ENCODE measurements around the gene RNU6-7. TPM values are rescaled to one million over a fixed set of nuclear protein-coding genes. Genes with fewer than 3 reads are reported as not detected.
A peak's percentile ranks its signal among the peaks of the same experiment; 100 is the strongest.

Gene RNU6-7
- total RNA-seq, 5 donors from 2014 or later (not counting 1 experiment from before 2014, with no cell fraction given): not detected

DNA sequence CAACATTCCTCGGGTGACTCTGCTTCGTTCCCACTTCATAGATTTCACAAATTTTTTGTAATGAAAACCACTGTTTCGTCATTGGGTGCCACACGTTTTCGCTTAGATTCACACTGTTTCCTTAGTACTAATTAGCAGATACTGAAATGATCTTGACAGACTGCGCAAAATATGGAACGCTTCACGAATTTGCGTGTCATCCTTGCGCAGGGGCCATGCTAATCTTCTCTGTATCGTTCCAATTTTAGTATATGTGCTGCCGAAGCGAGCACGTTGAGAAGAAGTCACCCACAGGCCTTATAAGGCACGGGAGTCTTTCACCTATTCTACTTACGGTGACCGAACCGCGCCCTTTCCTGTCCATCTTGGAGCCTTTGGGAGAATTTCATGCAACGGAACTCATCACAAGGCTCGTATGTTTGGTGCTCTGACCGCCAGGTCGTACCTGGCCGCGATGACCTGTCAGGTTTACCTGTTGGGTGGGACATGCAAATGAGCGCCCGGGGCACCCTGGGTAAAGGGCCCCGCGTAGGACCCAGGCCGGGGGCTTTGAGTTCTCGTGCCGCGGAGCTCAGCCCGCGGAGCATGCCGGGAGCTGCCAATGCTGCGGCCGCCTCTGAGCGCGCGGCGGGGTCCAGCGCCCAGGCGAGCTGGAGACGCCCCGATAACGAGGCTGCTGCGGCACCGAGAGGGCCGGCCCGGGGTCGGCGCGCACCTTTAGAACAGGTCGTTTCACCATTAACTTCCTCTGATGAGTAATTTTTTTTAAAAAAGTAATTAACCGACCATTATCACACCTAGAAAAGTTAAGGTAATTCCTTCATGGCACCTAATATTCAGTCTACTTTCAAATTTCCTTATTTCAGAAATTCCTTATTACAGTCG lies 1.4 kb downstream of the RNU6-7 start, which contains the start of gene RNU6-8:
Gene RNU6-8, minus strand, starts transcription at position 272 of the 885 bp plus-strand sequence.
- ChIA-PET CTCF (interaction anchor here in 1 of 2 donors (0.6 to 1.6 kb wide), 5 partner anchors 52 to 1177 kb away, joined by 3 read pairs; no protein-coding TSS in a partner anchor), POLR2A (interaction anchor here in 1 of 2 donors (0.6 to 1.0 kb wide), 2 partner anchors 639 to 783 kb away, joined by 3 to 7 read pairs; partner anchors contain the start of gene HEATR5A)
- Mint-ChIP-seq H3K27me3 (no peaks in the 10 kb centered on the region), H3K4me3 (peak within 1 kb of the TSS; percentile 86 to 93 (median 86)), H3K9me3 (no peaks in the 10 kb centered on the region), H3K36me3 (no peaks in the 10 kb centered on the region), H3K4me1 (peaks cover 29 to 50% (median 38%) of the 10 kb centered on the region in 3 donors), H3K27ac (peak within 1 kb of the TSS; percentile 99 to 100)
- peak; percentile 82 to 91 (median 85) for ATAC-seq (replicated peaks in 1 of 4)
- H3K4me1 ChIP-seq (ENCODE audit: control insufficient read depth in 1 of 2, extremely low read depth in 1 of 2, insufficient read depth in 2 of 2, low read length in 2 of 2): peaks cover 10 to 25% of the 10 kb centered on the region in 2 experiments
- H3K27me3 ChIP-seq (replicated peaks in 1 of 2; ENCODE audit: control insufficient read depth in 2 of 2, extremely low read depth in 1 of 2, insufficient read depth in 2 of 2, low read length in 1 of 2): peaks cover 0 to 4% of the 10 kb centered on the region in 2 experiments
- under 1% methylated on average over 49 of the region's 57 CpGs for WGBS (ENCODE audit: insufficient coverage)
- H3K36me3 ChIP-seq (ENCODE audit: control insufficient read depth in 2 of 2, extremely low read depth in 1 of 2, insufficient read depth in 1 of 2, low read length in 1 of 2): no peaks in the 10 kb centered on the region
- peak; percentile 63 to 89 (median 82) for DNase-seq
- peak within 1 kb of the TSS; percentile 96 for H3K27ac ChIP-seq (ENCODE audit: low read length)
- no peaks in the 10 kb centered on the region for H3K9me3 ChIP-seq
- H3K4me3 ChIP-seq (ENCODE audit: control insufficient read depth in 1 of 2, extremely low read depth in 1 of 2, low read length in 1 of 2): peak within 1 kb of the TSS; percentile 85 to 98

DNA sequence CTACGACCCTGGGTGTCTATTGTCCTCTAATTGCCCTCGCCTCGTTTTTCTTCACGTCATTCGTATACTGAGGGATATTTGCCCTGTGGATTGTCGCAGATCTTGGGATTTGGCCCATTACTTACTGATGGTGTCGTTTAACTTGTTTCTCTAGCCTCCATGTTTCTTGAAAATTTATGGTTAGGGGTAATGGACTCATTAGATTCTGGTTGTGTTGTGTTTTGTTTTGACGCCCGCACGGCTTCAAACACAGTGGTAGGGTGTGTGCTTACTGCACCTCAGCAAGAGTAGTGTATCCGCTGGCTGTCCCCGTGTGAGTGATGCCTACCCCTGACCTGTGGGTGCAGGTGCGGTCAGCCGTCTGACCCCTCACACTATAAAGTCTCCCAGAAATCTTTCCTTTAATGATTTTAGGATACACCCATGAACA lies 2.1 kb downstream of the RNU6-7 start:
- Mint-ChIP-seq H3K27ac (peak overlapping the region; percentile 84 to 99), H3K4me1 (peaks cover 29 to 50% (median 38%) of the 10 kb centered on the region in 3 donors), H3K27me3 (peaks cover 0 to 1% of the 10 kb centered on the region in 2 donors), H3K9me3 (no peaks in the 10 kb centered on the region), H3K36me3 (no peaks in the 10 kb centered on the region), H3K4me3 (peak overlapping the region; percentile 86 to 93 (median 86))
- ChIA-PET POLR2A (interaction anchor here in 1 of 2 donors (1.0 kb wide), 1 partner anchor 784 kb away, joined by 3 read pairs; the partner anchor contains the start of gene HEATR5A), CTCF (interaction anchor here in 1 of 2 donors (0.6 to 1.6 kb wide), 5 partner anchors 51 to 1177 kb away, joined by 3 read pairs; no protein-coding TSS in a partner anchor)
- H3K4me1 ChIP-seq (ENCODE audit: control insufficient read depth in 1 of 2, extremely low read depth in 1 of 2, insufficient read depth in 2 of 2, low read length in 2 of 2): peaks cover 10 to 25% of the 10 kb centered on the region in 2 experiments
- H3K27me3 ChIP-seq (replicated peaks in 1 of 2; ENCODE audit: control insufficient read depth in 2 of 2, extremely low read depth in 1 of 2, insufficient read depth in 2 of 2, low read length in 1 of 2): peaks cover 0 to 2% of the 10 kb centered on the region in 2 experiments
- DNase-seq (peak in 14 of 35 experiments; percentile 1 to 41 (median 13)), ATAC-seq (replicated peaks in 1 of 4) (no peak)
- WGBS (ENCODE audit: insufficient coverage): 0% methylated on average over 7 of the region's 14 CpGs
- peak overlapping the region; percentile 85 to 98 for H3K4me3 ChIP-seq (ENCODE audit: control insufficient read depth in 1 of 2, extremely low read depth in 1 of 2, low read length in 1 of 2)
- H3K36me3 ChIP-seq (ENCODE audit: control insufficient read depth in 2 of 2, extremely low read depth in 1 of 2, insufficient read depth in 1 of 2, low read length in 1 of 2): no peaks in the 10 kb centered on the region
- H3K9me3 ChIP-seq: no peaks in the 10 kb centered on the region
- H3K27ac ChIP-seq (ENCODE audit: low read length): peak overlapping the region; percentile 96

DNA sequence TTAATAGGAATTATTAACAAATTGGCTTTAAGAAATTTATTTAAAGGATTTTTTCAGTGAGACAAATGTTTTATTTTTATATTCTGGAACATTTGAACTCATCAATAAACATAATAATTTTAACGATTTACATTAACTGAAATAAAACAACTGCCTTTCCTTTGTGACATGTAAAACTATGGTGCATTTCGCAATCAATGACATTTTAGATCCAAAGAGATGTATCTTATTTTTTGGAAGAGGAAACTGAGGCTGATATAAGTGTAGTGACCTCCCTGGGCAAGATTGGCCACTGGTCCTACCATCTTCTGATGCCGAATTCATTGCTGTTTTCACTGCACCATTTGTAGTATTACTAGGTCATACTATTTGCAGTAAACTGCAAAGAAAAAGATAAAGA lies 3.7 kb downstream of the RNU6-7 start:
- Mint-ChIP-seq H3K4me1 (peaks cover 27 to 44% (median 35%) of the 10 kb centered on the region in 3 donors), H3K4me3 (no peak overlapping the region), H3K27ac (no peak overlapping the region), H3K36me3 (no peaks in the 10 kb centered on the region), H3K9me3 (no peaks in the 10 kb centered on the region), H3K27me3 (peaks cover 0 to 1% of the 10 kb centered on the region in 2 donors)
- POLR2A ChIA-PET: interaction anchor here in 1 of 2 donors (0.6 kb wide), 1 partner anchor 1645 kb away, joined by 5 read pairs; no protein-coding TSS in a partner anchor
- Histone ChIP-seq H3K4me1 (ENCODE audit: control insufficient read depth in 1 of 2, extremely low read depth in 1 of 2, insufficient read depth in 2 of 2, low read length in 2 of 2) (peaks cover 10 to 25% of the 10 kb centered on the region in 2 experiments), H3K9me3 (no peaks in the 10 kb centered on the region), H3K27ac (ENCODE audit: low read length) (no peak overlapping the region), H3K36me3 (ENCODE audit: control insufficient read depth in 2 of 2, extremely low read depth in 1 of 2, insufficient read depth in 1 of 2, low read length in 1 of 2) (no peaks in the 10 kb centered on the region), H3K4me3 (ENCODE audit: control insufficient read depth in 1 of 2, extremely low read depth in 1 of 2, low read length in 1 of 2) (no peak overlapping the region), H3K27me3 (replicated peaks in 1 of 2; ENCODE audit: control insufficient read depth in 2 of 2, extremely low read depth in 1 of 2, insufficient read depth in 2 of 2, low read length in 1 of 2) (peaks cover 0 to 2% of the 10 kb centered on the region in 2 experiments)
- no CpG with 5 or more reads among the region's 3 CpGs for WGBS (ENCODE audit: insufficient coverage)
- no peak for DNase-seq
- CTCF ChIA-PET: no interaction called here
- no peak for ATAC-seq (replicated peaks in 1 of 4)

DNA sequence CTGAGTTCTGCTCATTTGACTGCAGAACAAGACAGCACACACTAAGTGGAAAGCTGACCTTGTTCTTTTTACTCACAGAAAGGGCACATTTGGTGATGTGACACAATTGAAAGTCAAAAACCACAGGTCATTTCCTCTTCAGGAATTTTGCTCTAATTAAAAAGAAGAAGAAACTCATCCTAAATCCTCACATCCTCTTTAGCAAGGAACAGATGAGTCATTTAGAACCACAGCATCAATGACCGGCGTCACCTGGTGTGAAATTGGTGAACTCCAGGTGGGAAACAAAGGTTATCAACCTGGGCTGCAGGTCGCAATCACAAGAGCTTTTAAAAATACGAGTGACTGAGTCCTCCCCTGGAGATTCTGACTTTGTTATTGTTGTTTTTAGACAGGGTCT lies 4.1 kb downstream of the RNU6-7 start:
- H3K4me3 Mint-ChIP-seq: no peak overlapping the region
- no peak overlapping the region for H3K27ac Mint-ChIP-seq
- Histone ChIP-seq H3K4me1 (ENCODE audit: control insufficient read depth in 1 of 2, extremely low read depth in 1 of 2, insufficient read depth in 2 of 2, low read length in 2 of 2) (peaks cover 7 to 23% of the 10 kb centered on the region in 2 experiments), H3K27ac (ENCODE audit: low read length) (no peak overlapping the region), H3K9me3 (no peaks in the 10 kb centered on the region), H3K4me3 (ENCODE audit: control insufficient read depth in 1 of 2, extremely low read depth in 1 of 2, low read length in 1 of 2) (no peak overlapping the region), H3K27me3 (replicated peaks in 1 of 2; ENCODE audit: control insufficient read depth in 2 of 2, extremely low read depth in 1 of 2, insufficient read depth in 2 of 2, low read length in 1 of 2) (peaks cover 0 to 2% of the 10 kb centered on the region in 2 experiments), H3K36me3 (ENCODE audit: control insufficient read depth in 2 of 2, extremely low read depth in 1 of 2, insufficient read depth in 1 of 2, low read length in 1 of 2) (no peaks in the 10 kb centered on the region)
- DNase-seq (peak in 2 of 35 experiments; percentile 1 to 14), ATAC-seq (replicated peaks in 1 of 4) (no peak)
- CTCF ChIA-PET: interaction anchor here in 1 of 2 donors (0.7 kb wide), 2 partner anchors 44 to 133 kb away, joined by 3 read pairs; no protein-coding TSS in a partner anchor
- H3K9me3 Mint-ChIP-seq: no peaks in the 10 kb centered on the region
- no peaks in the 10 kb centered on the region for H3K36me3 Mint-ChIP-seq
- POLR2A ChIA-PET: no interaction called here
- WGBS (ENCODE audit: insufficient coverage): 63% methylated on average over 2 of the region's 4 CpGs
- peaks cover 0 to 1% of the 10 kb centered on the region in 2 donors for H3K27me3 Mint-ChIP-seq
- H3K4me1 Mint-ChIP-seq: peaks cover 25 to 39% (median 31%) of the 10 kb centered on the region in 3 donors

DNA sequence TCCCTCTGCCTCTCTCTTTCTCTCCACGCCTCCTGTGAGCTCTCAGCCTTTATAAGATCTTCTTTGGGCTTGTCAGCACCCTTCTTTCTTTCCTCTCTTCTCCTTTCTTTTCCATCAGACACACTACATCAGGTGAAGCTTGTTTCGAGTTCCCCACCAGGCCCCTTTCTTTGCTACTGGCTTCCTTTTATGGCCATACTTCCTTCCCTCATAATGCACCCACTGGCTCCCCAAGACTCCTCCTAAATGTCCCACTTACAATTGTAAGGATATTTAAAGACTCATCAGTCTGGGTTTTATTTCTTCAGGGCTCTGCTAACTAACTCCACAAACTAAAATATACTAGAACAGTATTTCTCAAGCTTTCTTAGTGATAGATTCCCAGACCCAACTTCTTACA lies 4.7 kb downstream of the RNU6-7 start:
- no peaks in the 10 kb centered on the region for H3K36me3 ChIP-seq (ENCODE audit: control insufficient read depth in 2 of 2, extremely low read depth in 1 of 2, insufficient read depth in 1 of 2, low read length in 1 of 2)
- CTCF ChIA-PET: interaction anchor here in 1 of 2 donors (0.7 kb wide), 2 partner anchors 44 to 132 kb away, joined by 3 read pairs; no protein-coding TSS in a partner anchor
- no peak for ATAC-seq (replicated peaks in 1 of 4)
- H3K9me3 Mint-ChIP-seq: no peaks in the 10 kb centered on the region
- H3K4me3 Mint-ChIP-seq: no peak overlapping the region
- no peak for DNase-seq
- no peak overlapping the region for H3K27ac ChIP-seq (ENCODE audit: low read length)
- H3K9me3 ChIP-seq: no peaks in the 10 kb centered on the region
- H3K27me3 Mint-ChIP-seq: peaks cover 0 to 1% of the 10 kb centered on the region in 2 donors
- peaks cover 7 to 18% of the 10 kb centered on the region in 2 experiments for H3K4me1 ChIP-seq (ENCODE audit: control insufficient read depth in 1 of 2, extremely low read depth in 1 of 2, insufficient read depth in 2 of 2, low read length in 2 of 2)
- POLR2A ChIA-PET: no interaction called here
- H3K4me3 ChIP-seq (ENCODE audit: control insufficient read depth in 1 of 2, extremely low read depth in 1 of 2, low read length in 1 of 2): no peak overlapping the region
- 57% methylated on average over 2 of the region's 2 CpGs for WGBS (ENCODE audit: insufficient coverage)
- peaks cover 0 to 2% of the 10 kb centered on the region in 2 experiments for H3K27me3 ChIP-seq (replicated peaks in 1 of 2; ENCODE audit: control insufficient read depth in 2 of 2, extremely low read depth in 1 of 2, insufficient read depth in 2 of 2, low read length in 1 of 2)
- peaks cover 24 to 35% (median 29%) of the 10 kb centered on the region in 3 donors for H3K4me1 Mint-ChIP-seq
- no peak overlapping the region for H3K27ac Mint-ChIP-seq
- no peaks in the 10 kb centered on the region for H3K36me3 Mint-ChIP-seq

DNA sequence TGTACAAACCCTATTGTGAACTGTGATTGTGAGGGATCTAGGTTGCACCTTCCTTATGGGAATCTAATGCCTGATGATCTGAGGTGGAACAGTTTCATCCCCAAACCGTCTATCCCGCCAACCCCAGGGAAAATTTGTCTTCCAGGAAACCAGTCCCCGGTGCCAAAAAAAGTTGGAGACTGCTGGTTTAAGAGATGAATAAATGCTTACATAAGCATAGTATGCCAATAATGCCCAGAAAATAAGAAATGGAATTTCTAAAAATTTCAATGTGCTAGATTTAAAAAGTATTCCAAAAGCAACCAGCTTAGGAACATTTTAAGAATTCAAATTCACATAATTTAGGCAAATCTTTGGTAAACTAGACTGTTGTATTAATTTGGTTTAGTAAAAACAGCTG lies 6.6 kb downstream of the RNU6-7 start:
- Mint-ChIP-seq H3K4me1 (peaks cover 9 to 17% (median 12%) of the 10 kb centered on the region in 3 donors), H3K27ac (no peak overlapping the region), H3K9me3 (no peaks in the 10 kb centered on the region), H3K36me3 (no peaks in the 10 kb centered on the region), H3K4me3 (no peak overlapping the region), H3K27me3 (peaks cover 0 to 1% of the 10 kb centered on the region in 2 donors)
- no peak overlapping the region for H3K4me3 ChIP-seq (ENCODE audit: control insufficient read depth in 1 of 2, extremely low read depth in 1 of 2, low read length in 1 of 2)
- no peaks in the 10 kb centered on the region for H3K9me3 ChIP-seq
- ChIA-PET POLR2A (no interaction called here), CTCF (interaction anchor here (0.6 to 1.5 kb wide), 3 partner anchors 9 to 137 kb away, joined by 3 read pairs; no protein-coding TSS in a partner anchor)
- H3K4me1 ChIP-seq (ENCODE audit: control insufficient read depth in 1 of 2, extremely low read depth in 1 of 2, insufficient read depth in 2 of 2, low read length in 2 of 2): peaks cover 0 to 5% of the 10 kb centered on the region in 2 experiments
- no peaks in the 10 kb centered on the region for H3K36me3 ChIP-seq (ENCODE audit: control insufficient read depth in 2 of 2, extremely low read depth in 1 of 2, insufficient read depth in 1 of 2, low read length in 1 of 2)
- no peak overlapping the region for H3K27ac ChIP-seq (ENCODE audit: low read length)
- no CpG with 5 or more reads among the region's 3 CpGs for WGBS (ENCODE audit: insufficient coverage)
- DNase-seq (no peak), ATAC-seq (replicated peaks in 1 of 4) (no peak)
- H3K27me3 ChIP-seq (replicated peaks in 1 of 2; ENCODE audit: control insufficient read depth in 2 of 2, extremely low read depth in 1 of 2, insufficient read depth in 2 of 2, low read length in 1 of 2): peaks cover 0 to 2% of the 10 kb centered on the region in 2 experiments
